GM19438 (cell line): Measurements from ENCODE around the gene LZTS2.

Experiments used
- ATAC-seq: cut with Tn5 transposase; IDR thresholded peaks from one replicate; pipeline ENCODE4 v1.9.1; 2021; ENCODE audit warnings: low read depth; ENCODE audit not compliant: unreplicated experiment

LZTS2 gene

DNA sequence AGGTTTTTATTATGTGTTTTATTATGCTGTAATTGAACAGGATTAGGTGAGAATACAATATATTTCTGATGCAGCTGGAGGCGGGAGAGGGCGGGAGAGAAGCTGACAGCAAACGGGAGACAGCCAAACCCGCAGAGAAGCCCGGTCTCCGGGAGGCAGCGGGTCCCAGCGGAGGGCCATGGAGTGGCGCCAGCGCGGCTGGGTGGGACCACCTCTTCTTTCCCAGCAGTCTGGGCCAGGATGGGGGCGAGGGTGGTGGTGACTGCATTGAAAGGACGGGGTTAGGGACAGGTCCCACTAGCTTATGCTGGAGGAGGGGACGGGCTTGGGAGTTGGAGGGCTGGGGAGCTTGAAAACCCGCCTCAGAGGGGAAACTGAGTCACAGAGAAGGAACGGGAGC, 47.7 kb downstream of the LZTS2 start:
- no peak for ATAC-seq

DNA sequence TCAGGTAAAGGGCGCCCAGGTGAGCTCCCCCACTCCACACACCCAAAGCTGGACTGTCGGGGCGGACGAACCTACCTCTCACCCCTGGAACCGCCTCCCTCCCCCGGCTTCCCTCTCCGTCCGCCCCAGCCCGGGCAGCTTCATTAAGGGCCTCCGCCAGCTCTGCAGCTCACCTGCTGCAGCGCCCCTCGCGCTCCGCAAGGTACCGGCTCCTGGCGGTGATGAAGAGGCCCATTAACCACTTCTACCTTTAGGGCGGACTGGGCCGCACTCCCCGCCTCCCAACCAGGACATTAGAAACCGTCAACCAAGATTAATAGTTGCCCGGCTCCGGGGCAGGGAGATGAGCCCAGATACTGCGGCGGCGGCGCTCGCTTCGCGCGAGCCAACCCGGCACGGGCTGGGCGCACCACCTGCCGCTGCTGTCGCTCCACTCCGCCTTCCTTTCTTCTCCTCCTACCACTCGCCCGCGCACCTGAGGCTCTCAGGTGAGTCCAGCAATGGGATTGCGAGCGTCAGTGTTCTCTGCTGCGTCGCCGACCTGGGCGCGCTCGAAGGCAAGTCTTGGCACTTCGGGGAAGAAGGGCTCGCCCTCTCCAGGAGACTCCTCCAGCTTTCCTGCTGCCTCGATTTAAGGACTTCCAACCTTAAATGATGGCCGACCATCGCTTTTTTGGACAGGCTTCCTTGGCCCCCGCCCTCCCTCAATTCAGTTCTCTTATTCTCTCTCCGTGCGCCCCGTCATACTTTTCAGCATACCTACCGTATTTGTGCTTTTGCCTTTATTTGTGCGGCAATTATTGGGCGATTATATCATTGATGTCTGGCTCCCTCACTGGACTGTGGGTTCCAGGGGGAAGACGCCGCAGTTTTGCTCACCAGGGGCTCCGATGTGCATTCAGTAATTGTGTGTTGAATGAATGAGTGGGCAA, 48.6 kb downstream of the LZTS2 start:
- ATAC-seq: no peak

DNA sequence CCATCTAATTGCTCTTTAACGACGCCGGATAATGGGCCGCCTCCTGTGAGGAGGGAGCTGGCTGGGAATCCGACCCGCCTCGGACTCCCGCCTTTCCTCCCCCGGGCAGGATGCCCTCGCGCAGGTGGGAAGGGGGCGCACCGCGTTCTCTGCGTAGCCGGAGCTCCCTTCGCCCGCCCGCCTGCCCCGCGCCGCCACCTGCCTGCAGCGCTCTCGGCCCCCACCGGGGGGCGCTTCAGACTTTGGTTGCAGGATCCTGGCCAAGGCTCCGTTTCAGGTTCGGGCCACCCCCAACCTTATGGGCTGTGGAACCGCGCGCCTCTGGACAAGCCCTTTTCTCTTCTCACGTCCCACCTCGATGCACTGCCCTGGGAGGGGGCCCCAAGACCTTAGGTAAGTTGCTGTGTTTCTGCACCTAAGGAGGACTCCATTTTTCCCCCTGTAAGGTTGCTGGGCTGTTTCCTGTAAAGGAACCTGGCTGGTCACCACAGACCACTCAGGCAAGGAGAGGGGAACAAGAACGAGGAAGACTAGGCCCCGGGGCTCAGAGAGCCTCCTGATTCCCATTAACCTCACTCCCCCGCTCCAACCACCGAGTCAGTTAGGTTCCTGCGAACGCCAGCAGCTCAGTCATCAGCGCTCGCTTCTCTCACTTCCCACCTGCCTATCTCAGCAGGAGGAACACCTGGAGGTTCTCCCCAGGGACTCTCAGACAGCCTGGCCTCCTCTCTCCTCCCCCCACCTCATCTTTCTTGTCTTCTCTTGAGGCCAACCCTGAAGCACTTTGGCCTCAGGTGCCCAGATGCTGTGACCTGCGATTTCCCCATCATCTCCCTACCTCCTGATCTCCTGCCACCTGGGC, 50.8 kb downstream of the LZTS2 start:
- ATAC-seq: peak; percentile 71

DNA sequence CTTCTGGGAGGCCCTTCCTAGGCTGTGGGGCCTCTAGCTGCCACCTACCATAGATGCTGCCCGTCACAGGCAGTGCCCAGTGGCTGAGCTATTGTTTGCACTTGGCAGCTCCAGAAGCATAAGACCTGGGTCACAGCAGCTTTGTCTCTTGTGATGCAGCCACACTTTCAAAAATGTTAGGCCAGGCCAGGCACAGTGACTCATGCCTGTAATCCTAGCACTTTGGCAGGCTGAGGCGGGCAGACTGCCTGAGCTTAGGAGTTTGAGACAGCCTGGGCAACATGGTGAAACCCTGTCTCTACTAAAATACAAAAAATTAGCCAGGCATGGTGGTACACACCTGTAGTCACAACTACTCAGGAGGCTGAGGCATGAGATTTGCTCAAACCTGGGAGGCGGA, 52.7 kb downstream of the LZTS2 start:
- ATAC-seq: no peak

DNA sequence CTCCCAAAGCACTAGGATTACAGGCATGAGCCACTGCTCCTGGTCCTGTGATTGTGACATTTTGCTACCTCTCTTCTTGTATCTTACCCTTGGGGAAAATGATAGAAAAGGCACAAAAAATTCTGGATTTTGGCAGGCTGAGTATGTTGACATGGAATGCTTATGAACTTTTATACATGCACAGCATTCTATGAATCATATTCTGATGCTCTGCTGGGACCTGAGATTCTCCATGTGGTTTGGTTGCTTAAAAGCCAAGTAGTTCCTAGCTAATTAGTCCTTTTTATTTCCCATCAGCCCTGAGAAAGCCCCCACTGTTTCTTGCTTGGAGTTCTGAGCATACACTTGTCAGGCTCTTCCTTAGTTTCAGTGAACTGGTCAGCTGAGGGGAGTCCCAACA, 53.9 kb downstream of the LZTS2 start:
- ATAC-seq: no peak

DNA sequence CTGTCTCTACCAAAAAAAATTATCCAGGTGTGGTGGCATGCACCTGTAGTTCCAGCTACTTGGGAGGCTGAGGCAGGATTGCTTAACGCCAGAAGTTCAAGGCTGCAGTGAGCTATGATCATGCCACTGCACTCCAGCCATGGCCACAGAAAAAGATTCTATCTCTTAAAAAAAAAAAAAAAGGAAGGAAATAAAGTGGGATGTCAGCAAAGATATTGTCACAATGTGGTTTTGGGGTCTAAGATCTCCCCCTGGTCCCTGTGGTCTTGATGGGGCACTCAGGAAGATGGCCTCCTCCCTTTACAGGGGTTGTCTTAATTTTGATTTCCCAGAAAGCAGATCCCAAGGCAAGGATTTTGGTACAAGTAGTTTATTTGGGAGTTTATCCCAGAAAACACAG, 54.7 kb downstream of the LZTS2 start:
- no peak for ATAC-seq

DNA sequence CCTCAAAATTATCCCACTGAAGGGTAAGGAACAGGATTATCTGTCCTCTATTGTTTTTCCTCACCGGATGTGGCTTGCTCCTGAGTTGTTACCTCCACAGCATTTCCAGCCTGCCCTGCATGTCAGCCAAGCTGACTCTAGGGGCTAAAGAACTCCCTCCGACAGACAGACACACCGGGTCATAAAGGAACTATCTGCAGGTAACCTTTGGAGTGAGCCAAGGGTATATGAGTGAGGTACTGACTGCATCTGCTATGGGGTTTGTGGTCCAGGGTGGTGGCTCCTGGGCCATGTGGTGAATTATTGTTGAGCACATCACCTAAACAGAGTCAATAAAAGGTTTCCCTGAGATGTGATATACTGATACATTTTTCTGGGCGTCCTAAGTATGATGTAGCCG, 55.3 kb downstream of the LZTS2 start:
- no peak for ATAC-seq

DNA sequence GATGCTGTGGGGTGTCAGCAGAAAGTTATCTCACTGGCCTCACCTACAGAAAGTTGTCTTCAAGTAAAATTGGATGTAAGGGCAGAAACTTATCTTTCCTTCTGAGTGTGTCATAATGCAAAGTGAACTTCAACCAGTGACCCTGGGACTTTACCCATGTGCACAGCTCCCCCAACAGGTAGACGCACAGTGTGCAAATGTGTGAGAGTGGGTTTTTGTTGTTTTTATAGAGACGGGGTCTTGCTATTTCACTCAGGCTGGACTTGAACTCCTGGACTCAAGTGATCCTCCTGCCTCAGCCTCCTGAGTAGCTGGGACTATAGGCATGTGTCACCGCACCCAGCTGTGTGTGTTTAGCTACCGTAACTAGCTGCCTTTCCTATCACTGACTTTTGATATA, 55.8 kb downstream of the LZTS2 start:
- ATAC-seq: no peak

DNA sequence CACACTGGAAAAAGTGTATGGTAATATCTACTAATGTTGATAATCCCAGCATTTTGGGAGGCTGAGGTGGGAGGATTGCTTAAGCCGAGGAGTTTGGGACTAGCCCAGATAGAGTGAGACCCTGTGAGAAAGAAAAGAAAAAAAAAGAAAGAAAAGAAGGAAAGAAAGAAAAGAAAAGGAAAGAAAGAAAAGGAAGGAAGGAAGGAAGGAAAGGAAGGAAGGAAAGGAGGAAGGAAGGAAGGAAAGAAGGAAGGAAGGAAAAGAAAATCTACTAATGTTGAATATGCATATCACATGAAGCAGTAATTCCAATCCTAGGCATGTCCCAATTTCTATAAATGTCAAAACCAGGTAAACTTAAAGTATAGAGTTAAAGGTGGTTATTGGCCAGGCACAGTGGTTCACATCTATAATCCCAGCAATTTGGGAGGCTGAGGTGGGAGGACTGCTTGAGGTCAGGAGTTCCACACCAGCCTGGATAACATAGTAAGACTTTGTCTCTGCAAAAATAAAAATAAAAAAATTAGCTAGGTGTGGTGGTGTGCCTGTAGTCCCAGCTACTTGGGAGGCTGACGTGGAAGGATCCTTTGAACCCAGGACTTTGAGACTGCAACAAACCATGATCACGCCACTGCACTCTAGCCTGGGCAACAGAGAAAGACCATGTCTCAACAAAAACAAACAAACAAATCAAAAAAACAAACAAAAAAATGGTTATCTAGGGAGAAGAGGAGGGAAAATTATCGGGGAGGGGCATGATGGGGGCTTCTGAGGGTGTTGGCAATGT, 57.0 kb downstream of the LZTS2 start:
- ATAC-seq: no peak
